GM21717 (cell line): ENCODE measurements around the gene P3R3URF.

Source experiments
- ATAC-seq: cut with Tn5 transposase; IDR thresholded peaks from one replicate; pipeline ENCODE4 v1.9.1; 2021; ENCODE audit warnings: mild to moderate bottlenecking, moderate library complexity; ENCODE audit not compliant: unreplicated experiment

The P3R3URF gene

GRCh38 chr1:46174448-46175231 lies 1.6 kb downstream of the P3R3URF start, which contains the start of gene TSPAN1:
Gene TSPAN1, plus strand, starts transcription at chr1:46175087. Its CDS starts 6,021 bp downstream, at chr1:46181108.
- ATAC-seq: no peak

- no peak for ATAC-seq
Measured at GRCh38 chr1:46173361-46173856, 2.9 kb downstream of the P3R3URF start.

GRCh38 chr1:46172321-46172720 lies 4.0 kb downstream of the P3R3URF start:
- ATAC-seq: no peak

DNA sequence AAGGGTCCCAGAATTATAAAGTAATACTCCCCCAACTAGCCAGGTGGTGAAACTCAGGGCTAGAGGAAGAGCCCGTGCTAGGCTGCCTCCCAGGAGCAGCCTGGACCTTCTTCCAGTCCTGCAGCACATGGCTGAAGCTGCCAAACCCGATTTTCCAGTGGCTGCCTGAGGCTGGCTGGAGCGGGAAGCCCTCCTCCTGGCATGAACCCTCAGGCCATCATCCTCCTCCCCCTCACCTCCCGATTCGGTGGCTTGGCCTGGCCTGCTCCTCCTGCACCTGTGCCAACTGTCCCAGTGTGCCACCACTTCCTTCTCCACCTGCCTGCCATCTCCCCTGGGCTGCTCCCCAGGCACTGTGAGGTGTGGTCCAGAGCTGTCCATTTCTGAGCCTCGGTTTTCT lies 4.4 kb downstream of the P3R3URF start:
- no peak for ATAC-seq

DNA sequence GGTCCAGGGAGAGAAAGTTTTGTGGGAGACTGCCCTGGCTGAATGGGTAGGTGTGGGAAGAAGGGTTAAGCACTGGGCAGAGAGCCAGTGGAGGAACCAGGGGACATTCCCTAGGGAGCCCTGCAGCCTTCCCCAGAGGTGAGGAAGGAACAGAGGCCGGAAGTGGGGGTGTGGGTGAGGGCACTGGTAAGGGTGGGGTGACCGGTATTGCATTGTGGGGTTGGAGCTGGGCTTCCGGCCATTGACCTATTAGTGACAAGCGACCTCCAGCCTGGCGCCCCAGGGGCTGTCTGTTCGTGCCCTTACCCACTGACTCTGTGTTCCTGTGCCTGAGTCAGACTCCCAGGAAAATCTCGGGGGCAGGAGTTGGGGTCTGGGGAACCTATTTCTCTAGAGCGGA lies 4.9 kb downstream of the P3R3URF start:
- no peak for ATAC-seq

GRCh38 chr1:46169811-46170454 lies 6.4 kb downstream of the P3R3URF start:
- no peak for ATAC-seq

DNA sequence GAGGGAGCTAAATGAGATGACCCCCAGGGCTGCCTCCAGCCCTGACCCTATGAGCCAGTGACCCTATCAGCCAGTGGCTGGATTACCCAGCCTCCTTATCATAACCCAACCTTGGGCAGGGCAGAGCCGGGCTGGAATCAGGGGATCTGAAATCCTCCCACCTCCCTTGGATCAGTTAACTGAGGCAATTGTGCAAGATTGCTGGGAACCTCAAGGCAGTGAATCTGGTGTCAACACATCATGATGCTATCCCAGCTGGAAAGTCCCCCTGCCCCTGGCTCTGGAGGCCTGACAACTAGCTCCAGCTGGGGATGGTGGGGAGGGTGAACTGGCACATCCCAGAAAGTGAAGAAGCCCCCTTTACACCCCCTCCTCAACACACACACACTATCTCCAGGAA lies 7.8 kb downstream of the P3R3URF start:
- no peak for ATAC-seq

DNA sequence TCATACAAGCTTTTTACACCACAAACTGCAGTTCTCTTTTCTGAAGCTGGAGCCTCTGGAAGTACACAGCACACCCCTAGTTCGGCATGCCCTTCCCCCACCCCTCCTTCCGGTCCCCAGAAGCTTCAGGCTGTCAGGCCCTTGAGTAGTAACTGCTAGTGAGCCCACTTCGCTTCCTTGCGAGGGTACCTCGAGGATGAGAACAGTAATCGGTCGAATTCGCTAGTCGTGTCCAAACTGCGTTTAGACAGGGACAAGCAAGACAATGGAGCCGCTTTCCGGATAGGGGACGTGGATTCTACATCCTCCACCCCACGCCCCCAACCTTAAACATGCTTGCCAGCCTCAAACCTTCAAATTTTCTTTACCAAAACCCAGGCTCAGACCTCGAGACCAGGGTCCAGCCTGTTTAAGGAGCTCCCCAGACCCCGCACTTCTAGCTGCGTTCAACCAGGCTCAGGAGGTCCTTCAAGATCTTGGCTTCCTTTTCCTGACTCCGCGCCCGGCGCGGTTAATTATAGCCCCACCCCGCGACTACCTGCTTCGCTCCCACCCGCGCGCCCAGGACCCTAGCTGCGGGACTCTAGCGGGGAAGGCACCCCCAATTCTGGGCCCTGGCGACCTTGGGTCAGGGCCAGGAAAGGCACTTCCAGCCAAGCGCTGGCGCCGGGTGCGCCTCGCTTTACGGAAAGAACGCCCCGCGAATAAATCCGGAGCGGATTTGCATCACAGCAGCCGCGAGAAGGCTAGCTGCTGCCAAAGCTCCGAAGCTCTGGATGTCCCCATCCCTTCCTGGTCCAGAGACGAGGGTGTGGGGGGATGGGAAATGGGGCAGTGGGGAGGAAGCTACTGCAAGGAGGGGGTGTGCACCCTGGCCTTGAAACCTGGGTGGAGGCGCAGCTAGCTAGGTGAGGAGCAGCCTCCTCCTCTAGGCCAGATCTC lies 9.5 kb downstream of the P3R3URF start:
- ATAC-seq: no peak

DNA sequence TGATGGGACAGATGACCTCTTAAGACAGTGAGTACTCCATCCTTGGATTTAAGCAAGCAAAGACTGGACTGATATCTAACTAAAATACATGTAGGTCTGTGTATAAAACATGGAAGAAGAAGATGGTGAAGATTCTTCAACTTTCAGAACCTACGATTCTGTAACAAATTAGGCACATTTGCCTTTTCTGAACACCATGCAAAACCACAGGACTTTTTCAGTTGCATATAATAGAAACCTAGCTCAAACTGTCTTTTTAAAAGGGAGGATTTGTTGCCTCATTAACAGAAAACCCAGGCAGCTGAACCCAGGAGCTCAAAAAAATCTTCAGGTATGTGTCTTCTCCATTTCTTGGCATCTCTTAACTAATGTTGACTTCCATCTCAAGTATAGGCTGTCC lies 16.1 kb downstream of the P3R3URF start:
- no peak for ATAC-seq

DNA sequence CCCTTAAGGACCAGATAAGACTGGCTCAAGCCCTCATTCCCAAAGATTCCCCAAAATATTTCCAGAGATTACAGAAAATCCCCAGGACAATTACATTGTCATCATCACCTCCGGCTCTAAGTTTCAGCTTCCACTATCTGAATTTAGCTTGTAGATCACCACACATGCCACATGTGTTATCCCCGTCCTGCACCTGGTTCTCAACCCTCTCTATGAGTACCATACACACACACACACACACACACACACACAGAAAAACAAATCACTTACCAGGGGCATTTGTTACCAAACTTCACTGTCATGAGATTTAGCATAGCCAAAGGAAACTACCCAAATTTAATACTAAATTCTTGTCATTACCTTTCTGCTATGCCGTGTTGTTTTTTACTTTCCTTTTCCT lies 16.8 kb downstream of the P3R3URF start:
- no peak for ATAC-seq

- ATAC-seq: no peak
Measured at GRCh38 chr1:46158312-46159281, 17.7 kb downstream of the P3R3URF start.

DNA sequence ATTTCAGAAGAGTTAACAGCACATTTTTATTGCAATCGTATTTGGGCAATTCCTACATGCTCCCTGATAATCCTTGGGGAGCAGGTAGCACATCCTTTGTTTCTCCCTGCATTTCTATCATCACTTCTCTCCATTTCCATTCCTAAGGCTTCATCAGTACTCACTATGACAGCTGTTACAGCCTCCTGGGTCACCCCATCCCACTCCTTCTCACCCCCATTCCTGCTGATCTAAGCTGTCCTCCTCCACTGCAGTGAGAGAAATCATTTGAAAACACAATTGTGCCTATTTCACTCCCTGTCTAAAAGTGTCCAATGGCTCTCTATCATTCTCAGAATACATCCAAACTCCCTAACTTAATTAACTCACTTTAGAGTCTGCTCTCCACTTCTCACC lies 18.4 kb downstream of the P3R3URF start:
- ATAC-seq: no peak

DNA sequence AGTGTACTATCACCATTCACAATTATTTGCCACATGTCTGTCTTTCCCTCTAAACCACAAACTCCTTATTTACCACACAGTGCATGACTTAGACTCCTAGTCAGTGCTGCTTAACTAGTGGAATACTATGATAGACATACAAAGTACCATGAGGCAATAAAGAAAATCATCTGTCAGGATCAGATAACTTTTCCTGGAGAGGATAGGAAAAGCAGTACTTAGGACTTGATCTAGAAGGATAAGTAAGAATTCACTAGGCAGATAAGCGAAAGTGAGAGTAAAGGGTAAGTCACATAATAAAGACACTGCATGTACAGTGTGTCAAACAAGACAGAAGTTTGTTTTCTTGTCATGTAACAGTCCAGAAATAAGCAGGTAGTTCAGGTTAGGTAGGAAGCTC lies 22.6 kb downstream of the P3R3URF start:
- no peak for ATAC-seq

DNA sequence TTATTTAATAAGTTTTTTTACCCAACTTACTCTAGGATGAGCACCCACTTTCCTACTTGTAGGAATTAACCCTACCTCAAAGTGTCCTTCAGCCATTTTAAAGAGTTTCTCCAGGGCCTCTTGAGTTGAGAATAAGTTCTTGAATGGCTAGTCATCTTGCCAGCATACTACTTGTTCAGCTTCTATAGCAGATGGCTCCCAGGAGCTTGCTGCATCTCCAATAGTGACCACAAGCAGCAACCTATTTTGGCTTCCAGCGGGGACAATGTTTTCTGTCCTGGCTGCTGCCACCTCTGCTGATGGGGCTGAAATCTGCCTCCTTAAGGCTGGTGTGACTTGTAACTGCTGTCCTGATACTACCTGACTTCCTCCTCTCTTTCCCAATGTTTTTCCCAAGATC lies 23.1 kb downstream of the P3R3URF start:
- ATAC-seq: no peak

GRCh38 chr1:46152016-46152415 lies 24.3 kb downstream of the P3R3URF start:
- no peak for ATAC-seq

- ATAC-seq: no peak
Measured at GRCh38 chr1:46150085-46150484, 26.2 kb downstream of the P3R3URF start.

DNA sequence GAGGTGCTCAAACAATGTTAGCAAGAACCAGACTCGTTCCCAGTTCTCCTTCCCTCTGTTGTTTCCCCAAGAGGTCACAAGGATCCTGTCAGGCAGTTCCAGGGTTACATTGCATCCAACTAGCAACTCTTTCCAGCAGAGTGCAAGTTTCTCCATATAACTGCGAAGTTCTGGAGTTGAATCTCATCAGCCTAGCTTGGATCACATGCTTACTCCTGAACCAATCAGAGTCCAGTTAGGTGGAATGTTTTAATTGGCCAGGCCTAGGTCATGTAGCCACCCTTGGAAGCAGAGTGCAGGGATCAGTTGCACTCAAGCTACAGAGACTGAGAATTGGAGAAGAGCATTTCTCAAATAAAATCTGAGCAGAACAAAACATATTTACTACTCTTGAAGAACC lies 28.0 kb downstream of the P3R3URF start:
- no peak for ATAC-seq

DNA sequence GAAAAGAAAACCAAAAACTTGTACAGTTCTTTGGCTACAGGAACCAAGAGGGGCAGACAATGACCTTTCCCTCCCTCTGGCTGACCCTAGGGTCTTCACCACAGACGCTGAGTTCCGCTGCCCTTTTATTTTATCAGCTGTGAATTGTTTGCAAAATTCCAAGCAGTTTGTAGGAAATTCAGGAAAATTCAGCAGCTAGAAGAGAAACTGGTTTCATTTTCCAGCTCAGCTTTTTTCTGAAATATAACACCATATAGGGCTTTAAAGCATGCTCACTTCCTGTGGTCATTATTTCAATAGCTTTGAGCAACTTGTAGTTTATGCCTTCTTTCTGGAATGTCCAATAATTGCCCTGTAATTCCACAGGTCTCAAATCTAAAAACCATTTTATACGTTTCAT lies 38.4 kb downstream of the P3R3URF start:
- ATAC-seq: no peak

GRCh38 chr1:46136711-46137110 lies 39.6 kb downstream of the P3R3URF start:
- ATAC-seq: no peak
